Measurements from ENCODE around the gene EIF3I.

The EIF3I gene

DNA sequence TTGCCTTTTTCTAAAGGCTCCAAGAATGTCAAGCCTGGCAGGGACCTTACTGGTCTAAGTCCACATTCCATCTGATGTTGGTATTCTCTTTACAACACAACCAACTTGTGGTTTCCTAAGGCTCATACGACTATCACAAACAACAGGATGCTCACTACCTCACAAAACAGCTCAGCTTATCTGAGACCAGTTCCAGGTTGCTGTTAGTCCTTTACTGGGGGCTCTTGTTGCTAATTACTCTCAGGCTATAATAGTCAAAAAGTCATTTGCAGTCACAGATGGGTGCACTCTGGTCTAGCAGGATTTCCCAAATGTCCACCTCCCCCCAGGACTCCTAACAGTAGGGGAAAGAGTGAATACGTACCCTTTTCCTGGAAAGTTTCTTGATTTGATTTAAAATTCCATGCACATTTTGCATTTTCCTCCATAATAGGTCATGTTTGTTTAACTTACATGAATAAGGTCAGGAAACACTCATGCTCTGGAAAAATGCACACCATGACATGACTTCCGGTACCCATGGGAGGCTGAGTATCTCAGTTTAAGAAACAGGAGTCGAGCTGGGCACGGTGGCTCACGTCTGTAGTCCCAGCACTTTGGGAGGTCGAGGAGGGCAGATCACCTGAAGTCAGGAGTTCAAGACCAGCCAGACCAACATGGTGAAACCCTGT is 44.8 kb downstream of the EIF3I start:
- no peaks in the 10 kb centered on the region for H3K36me3 ChIP-seq (ENCODE audit: control insufficient read depth in 2 of 2, insufficient read depth in 1 of 2, low read length in 2 of 2)
- no peaks in the 10 kb centered on the region for H3K4me1 ChIP-seq (ENCODE audit: control insufficient read depth, insufficient read depth, low read length)
- POLR2A ChIA-PET, result no interaction called here
- TF ChIP-seq REPIN1 (tag by site-specific recombination; IDR thresholded peaks at IDR 0.05; ENCODE audit: low read depth), result no peak
- no peak for TF ChIP-seq ZNF23 (tag by site-specific recombination; IDR thresholded peaks at IDR 0.05; ENCODE audit: borderline replicate concordance)
- TF ChIP-seq WT1 (tag by site-specific recombination; IDR thresholded peaks at IDR 0.05), result no peak
- no peak for TF ChIP-seq ZFP69B (tag by site-specific recombination; IDR thresholded peaks at IDR 0.05)
- TF ChIP-seq ZSCAN16 (tag by site-specific recombination; IDR thresholded peaks at IDR 0.05), result no peak
- TF ChIP-seq ZNF558 (tag by site-specific recombination; IDR thresholded peaks at IDR 0.05), result no peak
- no peak for TF ChIP-seq ZNF239 (tag by site-specific recombination; IDR thresholded peaks at IDR 0.05)
- no peak for TF ChIP-seq ZNF335 (tag by site-specific recombination; conservative IDR thresholded peaks at IDR 0.05)
- TF ChIP-seq YY2 (tag by site-specific recombination; IDR thresholded peaks at IDR 0.05), result no peak
- no peak for TF ChIP-seq ZNF544 (tag by site-specific recombination; IDR thresholded peaks at IDR 0.05)
- TF ChIP-seq ZNF274 (IDR thresholded peaks at IDR 0.05; ENCODE audit: low read length), result no peak
- no peak for TF ChIP-seq ZNF274 (tag by site-specific recombination; IDR thresholded peaks at IDR 0.05; ENCODE audit: borderline replicate concordance)
- TF ChIP-seq, protein P1, sequence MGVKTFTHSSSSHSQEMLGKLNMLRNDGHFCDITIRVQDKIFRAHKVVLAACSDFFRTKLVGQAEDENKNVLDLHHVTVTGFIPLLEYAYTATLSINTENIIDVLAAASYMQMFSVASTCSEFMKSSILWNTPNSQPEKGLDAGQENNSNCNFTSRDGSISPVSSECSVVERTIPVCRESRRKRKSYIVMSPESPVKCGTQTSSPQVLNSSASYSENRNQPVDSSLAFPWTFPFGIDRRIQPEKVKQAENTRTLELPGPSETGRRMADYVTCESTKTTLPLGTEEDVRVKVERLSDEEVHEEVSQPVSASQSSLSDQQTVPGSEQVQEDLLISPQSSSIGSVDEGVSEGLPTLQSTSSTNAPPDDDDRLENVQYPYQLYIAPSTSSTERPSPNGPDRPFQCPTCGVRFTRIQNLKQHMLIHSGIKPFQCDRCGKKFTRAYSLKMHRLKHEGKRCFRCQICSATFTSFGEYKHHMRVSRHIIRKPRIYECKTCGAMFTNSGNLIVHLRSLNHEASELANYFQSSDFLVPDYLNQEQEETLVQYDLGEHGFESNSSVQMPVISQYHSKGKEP (tag by site-specific recombination; IDR thresholded peaks at IDR 0.05), result no peak
- TF ChIP-seq ZNF677 (tag by site-specific recombination; IDR thresholded peaks at IDR 0.05), result no peak
- no peak for TF ChIP-seq ZNF548 (tag by site-specific recombination; IDR thresholded peaks at IDR 0.05)
- no peak overlapping the region for H3K4me3 ChIP-seq (ENCODE audit: low read depth, low read length)
- no peaks in the 10 kb centered on the region for H3K9me3 ChIP-seq (ENCODE audit: control insufficient read depth, insufficient read depth, low read depth, low read length)
- CTCF ChIA-PET, result no interaction called here
- H3K27ac ChIP-seq (ENCODE audit: extremely low read depth, low read depth, low read length), result no peak overlapping the region

DNA sequence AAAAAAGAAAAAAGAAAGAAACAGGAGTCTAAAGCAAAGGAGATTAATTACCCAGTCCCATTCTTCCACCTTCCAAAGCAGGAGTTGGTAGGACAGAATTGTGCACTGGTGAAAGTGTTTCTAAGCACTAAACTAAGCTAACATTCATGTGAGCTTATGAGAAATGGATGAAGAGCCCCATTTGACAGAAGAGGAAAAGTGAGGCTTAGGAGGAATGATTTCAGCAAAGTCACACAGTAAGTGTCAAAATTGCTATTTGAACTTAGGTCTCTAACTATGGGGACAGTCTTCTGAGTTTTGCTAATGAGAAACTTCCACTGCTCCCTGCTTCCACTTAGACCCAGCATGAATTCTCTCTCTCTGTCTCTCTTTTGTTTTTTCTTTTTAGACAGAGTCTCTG is 47.5 kb downstream of the EIF3I start:
- no peaks in the 10 kb centered on the region; the same call in 1 of the 2 replicates for H3K4me1 ChIP-seq (ENCODE audit: control insufficient read depth, insufficient read depth, low read length)
- no peak overlapping the region for H3K27ac ChIP-seq (ENCODE audit: extremely low read depth, low read depth, low read length)
- H3K36me3 ChIP-seq (ENCODE audit: control insufficient read depth in 2 of 2, insufficient read depth in 1 of 2, low read length in 2 of 2), result no peaks in the 10 kb centered on the region
- ChIA-PET CTCF (interaction anchor here (0.6 to 0.7 kb wide), 2 partner anchors 39 to 55 kb away, joined by 3 to 5 read pairs; no protein-coding TSS in a partner anchor), POLR2A (interaction anchor here (0.6 kb wide), 2 partner anchors 24 to 538 kb away, joined by 4 read pairs; no protein-coding TSS in a partner anchor)
- TF ChIP-seq ZNF221 (tag by site-specific recombination; IDR thresholded peaks at IDR 0.05; ENCODE audit: borderline replicate concordance), result no peak
- no peak overlapping the region for H3K4me3 ChIP-seq (ENCODE audit: low read depth, low read length)
- H3K9me3 ChIP-seq (ENCODE audit: control insufficient read depth, insufficient read depth, low read depth, low read length), result no peaks in the 10 kb centered on the region

- Histone ChIP-seq H3K36me3 (ENCODE audit: control insufficient read depth in 2 of 2, insufficient read depth in 1 of 2, low read length in 2 of 2) (no peaks in the 10 kb centered on the region), H3K27ac (ENCODE audit: extremely low read depth, low read depth, low read length) (no peak overlapping the region), H3K4me1 (ENCODE audit: control insufficient read depth, insufficient read depth, low read length) (no peaks in the 10 kb centered on the region; the same call in 1 of the 2 replicates), H3K4me3 (ENCODE audit: low read depth, low read length) (no peak overlapping the region), H3K9me3 (ENCODE audit: control insufficient read depth, insufficient read depth, low read depth, low read length) (no peaks in the 10 kb centered on the region)
- ChIA-PET POLR2A (interaction anchor here (1.0 kb wide), 1 partner anchor 63 kb away, joined by 5 read pairs; the partner anchor contains the start of gene MARCKSL1), CTCF (no interaction called here)
- TF ChIP-seq ZSCAN23 (tag by site-specific recombination; IDR thresholded peaks at IDR 0.05) (no peak), ZNF239 (tag by site-specific recombination; IDR thresholded peaks at IDR 0.05) (0 out of 2 replicates have a peak, but pooled peaks have one; percentile 43), ZNF366 (tag by site-specific recombination; conservative IDR thresholded peaks at IDR 0.05) (peak; percentile 60; the same call in 1 of the 2 replicates), KLF8 (tag by site-specific recombination; IDR thresholded peaks at IDR 0.05) (0 out of 2 replicates have a peak, but pooled peaks have one; percentile 31), ZBTB20 (tag by site-specific recombination; IDR thresholded peaks at IDR 0.05) (0 out of 2 replicates have a peak, but pooled peaks have one; percentile 16), ZSCAN5A (tag by site-specific recombination; IDR thresholded peaks at IDR 0.05) (no peak), ZNF350 (tag by site-specific recombination; IDR thresholded peaks at IDR 0.05) (no peak), ZNF658 (tag by site-specific recombination; IDR thresholded peaks at IDR 0.05) (0 out of 2 replicates have a peak, but pooled peaks have one; percentile 42), ZNF621 (tag by site-specific recombination; IDR thresholded peaks at IDR 0.05) (0 out of 2 replicates have a peak, but pooled peaks have one; percentile 48), ZNF530 (tag by site-specific recombination; IDR thresholded peaks at IDR 0.05; ENCODE audit: low read depth) (no peak)
- TF ChIP-seq, protein P2, sequence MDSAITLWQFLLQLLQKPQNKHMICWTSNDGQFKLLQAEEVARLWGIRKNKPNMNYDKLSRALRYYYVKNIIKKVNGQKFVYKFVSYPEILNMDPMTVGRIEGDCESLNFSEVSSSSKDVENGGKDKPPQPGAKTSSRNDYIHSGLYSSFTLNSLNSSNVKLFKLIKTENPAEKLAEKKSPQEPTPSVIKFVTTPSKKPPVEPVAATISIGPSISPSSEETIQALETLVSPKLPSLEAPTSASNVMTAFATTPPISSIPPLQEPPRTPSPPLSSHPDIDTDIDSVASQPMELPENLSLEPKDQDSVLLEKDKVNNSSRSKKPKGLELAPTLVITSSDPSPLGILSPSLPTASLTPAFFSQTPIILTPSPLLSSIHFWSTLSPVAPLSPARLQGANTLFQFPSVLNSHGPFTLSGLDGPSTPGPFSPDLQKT (IDR thresholded peaks at IDR 0.05; ENCODE audit: borderline replicate concordance, low read depth, low read length), result no peak
Observed at GRCh38 chr1:32272557-32273390, 50.6 kb downstream of the EIF3I start.

All from HEK293 (cell line).